ENCODE results near the gene ZNF611. TPM values are rescaled to one million over a fixed set of nuclear protein-coding genes. Genes with fewer than 3 reads are reported as not detected.

The ZNF611 gene
- total RNA-seq, 2 experiments from 2014 or later = 14.6 to 15.5 TPM

DNA sequence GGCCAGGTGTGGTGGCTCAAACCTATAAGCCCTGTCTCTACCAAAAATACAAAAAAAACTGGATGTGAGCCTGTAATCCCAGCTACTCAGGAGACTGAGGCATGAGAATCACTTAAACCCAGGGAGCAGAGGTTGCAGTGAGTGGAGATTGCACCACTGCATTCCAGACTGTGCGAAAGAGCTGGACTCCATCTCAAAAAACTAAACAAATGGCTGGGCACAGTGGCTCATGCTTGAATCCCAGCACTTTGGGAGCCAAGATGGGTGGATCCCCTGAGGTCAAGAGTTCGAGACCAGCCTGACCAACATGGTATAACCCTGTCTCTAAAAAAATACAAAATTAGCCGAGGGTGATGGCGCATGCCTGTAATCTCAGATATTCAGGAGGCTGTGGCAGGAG lies 61.8 kb downstream of the ZNF611 start:
- ChIA-PET POLR2A (no interaction called here), CTCF (no interaction called here)
- no peak overlapping the region for H3K27ac Mint-ChIP-seq
- Histone ChIP-seq H3K4me3 (ENCODE audit: low read length) (no peak overlapping the region), H3K9me3 (ENCODE audit: control insufficient read depth in 1 of 2, insufficient read depth in 1 of 2, low read length in 2 of 2) (peaks cover 0 to 9% of the 10 kb centered on the region in 2 experiments), H3K4me1 (ENCODE audit: insufficient read depth, low read length) (peaks cover 5% of the 10 kb centered on the region), H3K36me3 (ENCODE audit: insufficient read depth, low read length) (peaks cover 9% of the 10 kb centered on the region), H3K27ac (ENCODE audit: low read depth in 1 of 2, low read length in 2 of 2) (no peak overlapping the region), H3K27me3 (ENCODE audit: control insufficient read depth in 1 of 2, insufficient read depth in 2 of 2, low read length in 2 of 2) (no peaks in the 10 kb centered on the region)
- peaks cover 63% of the 10 kb centered on the region for H3K36me3 Mint-ChIP-seq (ENCODE audit: low read depth)
- H3K27me3 Mint-ChIP-seq = no peaks in the 10 kb centered on the region
- intact Hi-C loops (cut with DNase I, micrococcal nuclease) = no loop called here
- ATAC-seq (ENCODE audit: poor library complexity) (no peak), DNase-seq (no peak)
- no peaks in the 10 kb centered on the region for H3K9me3 Mint-ChIP-seq
- H3K4me3 Mint-ChIP-seq = no peak overlapping the region
- TF ChIP-seq, protein P1, sequence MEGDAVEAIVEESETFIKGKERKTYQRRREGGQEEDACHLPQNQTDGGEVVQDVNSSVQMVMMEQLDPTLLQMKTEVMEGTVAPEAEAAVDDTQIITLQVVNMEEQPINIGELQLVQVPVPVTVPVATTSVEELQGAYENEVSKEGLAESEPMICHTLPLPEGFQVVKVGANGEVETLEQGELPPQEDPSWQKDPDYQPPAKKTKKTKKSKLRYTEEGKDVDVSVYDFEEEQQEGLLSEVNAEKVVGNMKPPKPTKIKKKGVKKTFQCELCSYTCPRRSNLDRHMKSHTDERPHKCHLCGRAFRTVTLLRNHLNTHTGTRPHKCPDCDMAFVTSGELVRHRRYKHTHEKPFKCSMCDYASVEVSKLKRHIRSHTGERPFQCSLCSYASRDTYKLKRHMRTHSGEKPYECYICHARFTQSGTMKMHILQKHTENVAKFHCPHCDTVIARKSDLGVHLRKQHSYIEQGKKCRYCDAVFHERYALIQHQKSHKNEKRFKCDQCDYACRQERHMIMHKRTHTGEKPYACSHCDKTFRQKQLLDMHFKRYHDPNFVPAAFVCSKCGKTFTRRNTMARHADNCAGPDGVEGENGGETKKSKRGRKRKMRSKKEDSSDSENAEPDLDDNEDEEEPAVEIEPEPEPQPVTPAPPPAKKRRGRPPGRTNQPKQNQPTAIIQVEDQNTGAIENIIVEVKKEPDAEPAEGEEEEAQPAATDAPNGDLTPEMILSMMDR (IDR thresholded peaks at IDR 0.05) = no peak
- H3K4me1 Mint-ChIP-seq (ENCODE audit: low read depth) = peaks cover 28% of the 10 kb centered on the region

DNA sequence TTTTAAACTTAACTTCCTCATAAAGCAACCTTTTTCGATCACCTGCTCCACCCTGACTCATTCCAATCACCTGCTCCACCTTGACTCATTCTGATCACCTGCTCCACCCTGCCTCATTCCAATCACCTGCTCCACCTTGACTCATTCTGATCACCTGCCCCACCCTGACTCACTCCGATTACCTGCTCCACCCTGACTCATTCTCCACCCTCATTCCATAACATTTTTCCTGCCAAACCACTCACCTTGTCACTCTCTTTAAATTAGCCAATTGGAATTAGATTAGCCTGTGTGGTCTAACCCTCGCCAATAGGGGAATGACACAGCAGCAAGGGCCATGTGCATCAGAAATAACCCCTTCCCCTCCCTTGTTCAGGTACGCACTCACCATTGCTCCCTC lies 64.8 kb downstream of the ZNF611 start:
- Mint-ChIP-seq H3K27ac (no peak overlapping the region), H3K4me1 (ENCODE audit: low read depth) (peaks cover 25% of the 10 kb centered on the region), H3K9me3 (no peaks in the 10 kb centered on the region), H3K36me3 (ENCODE audit: low read depth) (peaks cover 68% of the 10 kb centered on the region), H3K4me3 (no peak overlapping the region), H3K27me3 (no peaks in the 10 kb centered on the region)
- Histone ChIP-seq H3K27ac (ENCODE audit: low read depth in 1 of 2, low read length in 2 of 2) (no peak overlapping the region), H3K4me3 (ENCODE audit: low read length) (no peak overlapping the region), H3K27me3 (ENCODE audit: control insufficient read depth in 1 of 2, insufficient read depth in 2 of 2, low read length in 2 of 2) (no peaks in the 10 kb centered on the region), H3K4me1 (ENCODE audit: insufficient read depth, low read length) (peaks cover 5% of the 10 kb centered on the region), H3K36me3 (ENCODE audit: insufficient read depth, low read length) (peaks cover 9% of the 10 kb centered on the region), H3K9me3 (ENCODE audit: control insufficient read depth in 1 of 2, insufficient read depth in 1 of 2, low read length in 2 of 2) (peaks cover 0 to 3% of the 10 kb centered on the region in 2 experiments)
- no peak for DNase-seq
- CTCF ChIA-PET = no interaction called here
- no peak for ATAC-seq (ENCODE audit: poor library complexity)
- intact Hi-C loops (cut with DNase I, micrococcal nuclease) = no loop called here
- TF ChIP-seq, protein P1 (IDR thresholded peaks at IDR 0.05) = no peak
- POLR2A ChIA-PET = no interaction called here

DNA sequence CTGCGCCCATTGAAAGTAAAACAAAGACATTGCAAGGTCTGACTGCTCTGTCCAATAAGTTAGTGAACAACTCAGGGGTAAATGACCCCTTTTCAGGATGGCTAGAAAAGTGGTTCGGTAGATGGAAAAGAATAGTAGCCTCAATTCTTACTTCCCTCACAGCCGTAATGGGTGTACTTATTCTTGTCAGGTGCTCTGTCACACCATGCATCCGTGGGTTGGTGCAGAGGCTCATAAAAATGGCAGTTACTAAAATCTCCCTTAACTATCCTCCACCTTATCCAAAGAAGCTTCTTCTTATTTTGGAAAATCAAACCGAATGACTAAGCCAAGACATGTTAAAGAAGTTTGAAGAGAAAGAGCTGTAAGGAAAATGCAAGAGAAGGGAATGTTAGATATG lies 65.3 kb downstream of the ZNF611 start:
- POLR2A ChIA-PET = no interaction called here
- H3K4me1 Mint-ChIP-seq (ENCODE audit: low read depth) = peaks cover 21% of the 10 kb centered on the region
- no peak overlapping the region for H3K4me3 Mint-ChIP-seq
- H3K27ac ChIP-seq (ENCODE audit: low read depth in 1 of 2, low read length in 2 of 2) = no peak overlapping the region
- CTCF ChIA-PET = no interaction called here
- H3K4me1 ChIP-seq (ENCODE audit: insufficient read depth, low read length) = peaks cover 5% of the 10 kb centered on the region
- ATAC-seq (ENCODE audit: poor library complexity) (no peak), DNase-seq (no peak)
- TF ChIP-seq, protein P1 (IDR thresholded peaks at IDR 0.05) = no peak
- H3K36me3 Mint-ChIP-seq (ENCODE audit: low read depth) = peaks cover 63% of the 10 kb centered on the region
- H3K27me3 ChIP-seq (ENCODE audit: control insufficient read depth in 1 of 2, insufficient read depth in 2 of 2, low read length in 2 of 2) = no peaks in the 10 kb centered on the region
- peaks cover 9% of the 10 kb centered on the region for H3K36me3 ChIP-seq (ENCODE audit: insufficient read depth, low read length)
- intact Hi-C loops (cut with DNase I, micrococcal nuclease) = no loop called here
- no peak overlapping the region for H3K4me3 ChIP-seq (ENCODE audit: low read length)
- peaks cover 0 to 3% of the 10 kb centered on the region in 2 experiments for H3K9me3 ChIP-seq (ENCODE audit: control insufficient read depth in 1 of 2, insufficient read depth in 1 of 2, low read length in 2 of 2)
- no peaks in the 10 kb centered on the region for H3K9me3 Mint-ChIP-seq
- no peaks in the 10 kb centered on the region for H3K27me3 Mint-ChIP-seq
- H3K27ac Mint-ChIP-seq = no peak overlapping the region

Measured in CD4-positive, alpha-beta T cell (primary cell).